Activated CD8-positive, alpha-beta memory T cell treated with anti-CD3 and anti-CD28 coated beads for 1 hour (primary cell): ENCODE results near the gene TMEM129.

Source experiments
- DNase-seq, 2 donors: peaks; one replicate each; pipeline ENCODE4 v3.0.0-alpha.2; 2020; ENCODE audit warnings: low read depth in 1 of 2; ENCODE audit errors: extremely low read depth in 1 of 2

Gene TMEM129

GRCh38 chr4:1722551-1723118 is 1.5 kb upstream of the TMEM129 start:
- no peak for DNase-seq

GRCh38 chr4:1721666-1722550 is 785 bp upstream of the TMEM129 start:
- no peak for DNase-seq

- DNase-seq, result peak in 1 of 2 donors; percentile 26
These were observed 750 bp downstream of the TMEM129 start for GRCh38 chr4:1720163-1720983.

- no peak for DNase-seq
These were observed 2.9 kb downstream of the TMEM129 start for GRCh38 chr4:1718095-1718850.

- no peak for DNase-seq
These were observed 3.7 kb downstream of the TMEM129 start for GRCh38 chr4:1717129-1718094.

- no peak for DNase-seq
These were observed 4.8 kb downstream of the TMEM129 start for GRCh38 chr4:1716065-1716945.

GRCh38 chr4:1715002-1715758 is 5.9 kb downstream of the TMEM129 start:
- DNase-seq, result no peak

GRCh38 chr4:1714303-1715001 is 6.7 kb downstream of the TMEM129 start:
- no peak for DNase-seq

GRCh38 chr4:1713003-1713851 is 7.9 kb downstream of the TMEM129 start:
- no peak for DNase-seq

- DNase-seq, result peak; percentile 95 to 97
These were observed 8.7 kb downstream of the TMEM129 start, which contains the start of gene SLBP for GRCh38 chr4:1712216-1713002. Gene SLBP (minus strand): TSS chr4:1712319. CDS start chr4:1712188, 131 bp downstream.

- no peak for DNase-seq
These were observed 9.4 kb downstream of the TMEM129 start for GRCh38 chr4:1711571-1712215.

GRCh38 chr4:1711055-1711570 is 10.0 kb downstream of the TMEM129 start:
- DNase-seq, result no peak

- DNase-seq, result no peak
These were observed 12.5 kb downstream of the TMEM129 start for GRCh38 chr4:1708581-1708980.

- no peak for DNase-seq
These were observed 14.8 kb downstream of the TMEM129 start for GRCh38 chr4:1706358-1706757.

GRCh38 chr4:1705732-1706131 is 15.4 kb downstream of the TMEM129 start:
- DNase-seq, result no peak
